Pancreas (tissue), 10 donors: ENCODE data around the gene AIFM3. TPM values are rescaled to one million over a fixed set of nuclear protein-coding genes. Genes with fewer than 3 reads are reported as not detected.

ENCODE experiments used
- ATAC-seq, 4 donors: fragments of 200-7000 bp; cut with Tn5 transposase; one replicate each; pipeline versions ENCODE4 v1.8.0 to v1.9.1; 2020; ENCODE audit warnings: mild to moderate bottlenecking in 4 of 4, moderate library complexity in 4 of 4
- DNase-seq, 6 donors: peaks; one replicate each; pipeline ENCODE4 v3.0.0-alpha.2; 2020
- FAIRE-seq: peaks from 2 replicates; lab custom pipeline; 2012; peaks lifted over from hg19 to GRCh38; lab: Jason Lieb, UNC
- H3K27ac ChIP-seq, 4 donors: fragments of 200-600 bp; sonication (generic); 1 replicate in 3 of 4; 2 replicates in 1 of 4; pipeline versions ENCODE4 v1.5.0 to v1.8.0; 2020
- H3K27me3 ChIP-seq, 4 donors: fragments of 200-600 bp; one replicate each; pipeline ENCODE4 v1.8.0; 2021
- H3K36me3 ChIP-seq, 3 donors: fragments of 200-600 bp; sonication (generic) in 1 of 3; one replicate each; pipeline versions ENCODE4 v1.5.0 to v1.8.0; 2020 to 2021
- H3K4me1 ChIP-seq, 3 donors: fragments of 200-600 bp; one replicate each; pipeline ENCODE4 v1.8.0; 2021
- H3K4me3 ChIP-seq, 4 donors: fragments of 200-600 bp; sonication (generic) in 2 of 4; one replicate each; pipeline versions ENCODE4 v1.5.0 to v1.8.0; 2020 to 2021
- H3K9me3 ChIP-seq, 4 donors: fragments of 200-600 bp; one replicate each; pipeline ENCODE4 v1.8.0; 2021
- WGBS, 2 donors: extraction: QIAGEN DNeasy Blood & Tissue Kit; methylation state at CpG; one replicate each; pipeline ENCODE4 v1.1.7; 2013; 5-methylcytosine and 5-hydroxymethylcytosine counted together
- intact Hi-C, 3 donors: fragments of 100-400 bp; cut with DNase I; formaldehyde crosslinking; loops; one replicate each; pipeline versions ENCODE4 v1.11.1 to v1.14.2; 2022
- polyA plus RNA-seq, 2 donors: library from polyadenylated mRNA; stranded (reverse); fragments of 200-250 nt; gene quantifications; one replicate each; pipeline ENCODE4 v1.2.3, GENCODE V29; 2013
- total RNA-seq, 6 donors: library from RNA; stranded (reverse); fragmentation: NEBNext Ultra II Directional in 4 of 6; extraction: Animal tissue kit (Norgen Biotek cat#: 25700) in 4 of 6; gene quantifications; one replicate each; pipeline versions ENCODE4 v1.2.1 to v1.2.4, GENCODE V29; 2021 to 2023
- TF ChIP-seq, protein P1 (sequence below), 4 donors: fragments of 200-600 bp; sonication (generic) in 3 of 4; IDR thresholded peaks; one replicate each; pipeline versions ENCODE4 v1.5.0 to v1.8.0; 2021; ENCODE audit warnings: antibody characterized with exemption in 4 of 4
- donor health status: healthy with polysubstance abuse.
- donor health status: DM: no; HTN: no; CAD: no; lungs with moderate emphysema.
- donor health status: DM: no; HTN: no; CAD: no.
- donor health status: control.
- donor health status: control.
- donor health status: Bipolar disorder and iron deficiency.
- donor health status: DM: yes; HTN: yes; CAD: no.
- donor health status: DM: no; HTN: no; CAD: no.
- donor health status: DM: no; HTN: no; CAD: no.
- donor health status: DM: yes; HTN: yes; CAD: no.

AIFM3 gene
- total and polyA plus RNA-seq, 8 donors = 0.63 to 4.5 (median 1.1) TPM

DNA sequence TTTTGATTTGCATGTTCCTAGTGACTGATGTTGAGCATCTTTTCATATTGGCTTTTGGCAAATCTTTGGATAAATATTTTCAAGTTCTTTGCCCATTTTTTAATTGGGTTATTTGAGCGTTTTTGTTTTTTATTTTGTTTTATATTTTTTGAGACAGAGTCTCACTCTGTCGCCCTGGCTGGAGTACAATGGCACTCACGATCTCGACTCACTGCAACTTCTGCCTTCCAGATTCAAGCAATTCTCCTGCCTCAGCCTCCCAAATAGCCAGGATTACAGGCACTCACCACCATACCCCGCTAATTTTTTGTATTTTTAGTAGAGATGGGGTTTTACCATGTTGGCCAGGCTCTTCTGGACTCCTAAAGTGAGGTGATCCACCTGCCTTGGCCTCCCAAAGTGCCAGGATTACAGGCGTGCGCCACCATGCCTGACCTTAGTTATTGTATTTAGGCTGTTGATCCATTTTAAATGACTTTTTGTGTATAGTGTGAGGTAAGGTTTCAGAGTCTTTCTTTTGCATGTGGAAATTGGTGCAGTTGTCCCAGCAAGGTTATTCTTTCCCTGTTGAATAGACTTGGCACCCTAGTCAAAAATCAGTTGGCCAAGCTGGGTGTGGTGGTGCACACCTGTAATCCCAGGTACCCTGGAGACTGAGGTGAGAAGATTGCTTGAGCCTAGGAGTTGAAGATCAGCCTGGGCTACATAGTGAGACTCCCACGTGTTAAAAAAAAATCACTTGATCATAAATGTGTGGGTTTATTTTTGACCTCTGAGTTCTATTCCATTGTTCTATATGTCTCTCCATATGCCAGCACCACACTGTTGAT is 23.7 kb upstream of the AIFM3 start:
- Histone ChIP-seq H3K27ac (no peak overlapping the region), H3K36me3 (no peaks in the 10 kb centered on the region), H3K27me3 (no peaks in the 10 kb centered on the region), H3K4me3 (no peak overlapping the region), H3K9me3 (no peaks in the 10 kb centered on the region), H3K4me1 (peaks cover 5 to 20% (median 5%) of the 10 kb centered on the region in 3 donors)
- peak in 1 of 6 donors; percentile 16 for DNase-seq
- ATAC-seq = no peak
- intact Hi-C loops = no loop called here
- no peak for FAIRE-seq
- TF ChIP-seq, protein P1, sequence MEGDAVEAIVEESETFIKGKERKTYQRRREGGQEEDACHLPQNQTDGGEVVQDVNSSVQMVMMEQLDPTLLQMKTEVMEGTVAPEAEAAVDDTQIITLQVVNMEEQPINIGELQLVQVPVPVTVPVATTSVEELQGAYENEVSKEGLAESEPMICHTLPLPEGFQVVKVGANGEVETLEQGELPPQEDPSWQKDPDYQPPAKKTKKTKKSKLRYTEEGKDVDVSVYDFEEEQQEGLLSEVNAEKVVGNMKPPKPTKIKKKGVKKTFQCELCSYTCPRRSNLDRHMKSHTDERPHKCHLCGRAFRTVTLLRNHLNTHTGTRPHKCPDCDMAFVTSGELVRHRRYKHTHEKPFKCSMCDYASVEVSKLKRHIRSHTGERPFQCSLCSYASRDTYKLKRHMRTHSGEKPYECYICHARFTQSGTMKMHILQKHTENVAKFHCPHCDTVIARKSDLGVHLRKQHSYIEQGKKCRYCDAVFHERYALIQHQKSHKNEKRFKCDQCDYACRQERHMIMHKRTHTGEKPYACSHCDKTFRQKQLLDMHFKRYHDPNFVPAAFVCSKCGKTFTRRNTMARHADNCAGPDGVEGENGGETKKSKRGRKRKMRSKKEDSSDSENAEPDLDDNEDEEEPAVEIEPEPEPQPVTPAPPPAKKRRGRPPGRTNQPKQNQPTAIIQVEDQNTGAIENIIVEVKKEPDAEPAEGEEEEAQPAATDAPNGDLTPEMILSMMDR (IDR thresholded peaks at IDR 0.05) = no peak
- 94 to 95% methylated on average over 8 of the region's 8 CpGs for WGBS, 2 donors

DNA sequence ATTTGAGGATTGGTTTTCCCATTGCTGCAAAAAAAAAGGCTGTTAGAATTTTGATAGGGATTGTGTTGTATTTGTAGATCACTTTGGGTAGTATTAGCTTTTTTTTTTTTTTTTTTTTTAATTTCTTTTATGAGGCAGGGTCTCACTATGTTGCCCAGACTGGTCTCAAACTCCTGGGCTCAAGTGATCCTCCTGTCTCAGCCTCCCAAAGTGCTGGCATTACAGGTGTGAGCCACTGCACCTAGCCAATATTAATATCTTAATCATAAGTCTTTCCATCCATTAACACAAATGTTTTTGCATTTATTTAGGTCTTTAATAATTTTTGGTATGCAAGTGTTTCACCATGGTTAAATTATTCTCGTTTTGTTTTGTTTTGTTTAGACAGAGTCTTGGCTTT is 23.0 kb upstream of the AIFM3 start:
- TF ChIP-seq, protein P1 (IDR thresholded peaks at IDR 0.05) = no peak
- Histone ChIP-seq H3K9me3 (no peaks in the 10 kb centered on the region), H3K36me3 (no peaks in the 10 kb centered on the region), H3K27me3 (no peaks in the 10 kb centered on the region), H3K4me1 (peaks cover 0 to 15% (median 0%) of the 10 kb centered on the region in 3 donors), H3K27ac (no peak overlapping the region), H3K4me3 (no peak overlapping the region)
- ATAC-seq (no peak), DNase-seq (peak in 1 of 6 donors; percentile 2), FAIRE-seq (no peak)
- intact Hi-C loops = no loop called here
- 11 to 25% methylated on average over 1 of the region's 1 CpG for WGBS, 2 donors

DNA sequence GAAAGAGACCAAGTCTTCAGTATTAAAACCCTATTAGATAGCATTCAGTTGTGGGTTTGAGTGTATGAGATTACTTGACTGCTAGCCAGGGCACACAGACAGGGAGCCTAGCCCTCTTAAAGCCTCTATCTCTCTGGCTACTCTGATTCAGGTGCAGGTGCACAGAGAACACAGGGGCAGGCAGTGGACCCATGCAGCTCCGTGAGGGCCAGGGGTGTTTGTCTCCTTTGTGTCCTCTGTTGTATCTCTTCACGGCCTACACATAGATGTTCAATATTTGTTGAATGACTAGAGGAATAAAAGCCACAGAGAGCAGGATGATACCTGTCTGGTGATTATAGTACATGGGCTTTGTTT is 21.5 kb upstream of the AIFM3 start:
- Histone ChIP-seq H3K9me3 (no peaks in the 10 kb centered on the region), H3K4me3 (no peak overlapping the region), H3K36me3 (peaks cover 0 to 6% (median 5%) of the 10 kb centered on the region in 3 donors), H3K27me3 (no peaks in the 10 kb centered on the region), H3K4me1 (peaks cover 0 to 10% (median 2%) of the 10 kb centered on the region in 3 donors), H3K27ac (no peak overlapping the region)
- intact Hi-C loops = no loop called here
- ATAC-seq = no peak
- 78 to 86% methylated on average over 2 of the region's 2 CpGs for WGBS, 2 donors
- no peak for FAIRE-seq
- no peak for DNase-seq
- TF ChIP-seq, protein P1 (IDR thresholded peaks at IDR 0.05) = no peak

DNA sequence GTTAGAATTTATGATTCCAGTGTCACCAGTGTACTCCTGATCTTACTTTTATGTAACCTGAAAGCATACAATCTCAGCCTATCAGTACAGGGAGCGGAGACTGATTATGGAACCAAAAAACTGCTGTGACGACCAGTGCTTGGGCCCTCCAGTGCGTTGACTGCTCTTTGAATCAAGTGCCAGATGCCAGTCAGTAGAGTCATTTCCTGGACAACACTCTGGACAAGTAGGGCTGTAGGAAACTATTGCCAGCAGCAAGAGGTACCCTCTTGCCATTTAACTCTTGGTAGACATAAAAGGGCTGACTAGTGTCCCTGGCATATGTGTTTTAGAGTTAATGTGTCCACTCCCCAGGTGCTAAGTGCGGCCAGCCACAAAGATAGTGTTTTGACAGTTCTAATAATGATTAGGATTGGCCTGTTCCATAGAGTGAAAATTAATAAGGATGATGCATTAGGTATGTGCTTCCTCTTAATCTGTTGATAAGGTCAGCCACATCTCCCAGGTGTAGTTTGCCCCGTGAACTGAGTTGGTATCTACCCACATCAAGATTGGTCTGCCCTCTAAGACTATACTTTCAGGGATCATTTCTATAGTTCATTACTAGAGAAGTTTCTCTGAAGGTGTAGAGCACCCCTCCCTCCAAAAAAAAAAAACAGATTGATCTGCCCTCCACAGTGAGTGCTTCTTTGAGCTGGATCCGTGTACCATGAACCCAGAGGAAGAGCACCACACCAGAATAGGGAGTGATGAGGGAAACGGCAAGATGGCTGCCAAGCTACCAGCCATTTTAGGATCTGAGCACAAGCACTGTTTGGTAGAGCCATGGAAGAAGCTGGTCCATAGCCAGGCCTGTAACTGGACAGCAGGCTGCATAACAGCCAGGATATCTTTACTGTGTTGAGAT is 20.7 kb upstream of the AIFM3 start:
- H3K9me3 ChIP-seq = no peaks in the 10 kb centered on the region
- no peak overlapping the region for H3K4me3 ChIP-seq
- FAIRE-seq (no peak), DNase-seq (no peak), ATAC-seq (peak in 1 of 4 donors; percentile 22)
- H3K36me3 ChIP-seq = peaks cover 0 to 6% (median 5%) of the 10 kb centered on the region in 3 donors
- no peaks in the 10 kb centered on the region for H3K27me3 ChIP-seq
- peaks cover 6 to 14% (median 9%) of the 10 kb centered on the region in 3 donors for H3K4me1 ChIP-seq
- TF ChIP-seq, protein P1 (IDR thresholded peaks at IDR 0.05) = no peak
- no peak overlapping the region for H3K27ac ChIP-seq
- intact Hi-C loops = no loop called here
- 76 to 80% methylated on average over 7 of the region's 7 CpGs for WGBS, 2 donors
